Measurements from ENCODE around the gene SNAI3.

GRCh38 chr16:88711750-88712340 lies 25.5 kb upstream of the SNAI3 start:
- TF ChIP-seq POLR2A (IDR thresholded peaks at IDR 0.05): no peak
- TF ChIP-seq CTCF (IDR thresholded peaks at IDR 0.05): no peak
